GM19238 (cell line): ENCODE results near the gene CTTNBP2NL.
"Not testable (repeated sequence)": the region's sequence is repeated elsewhere in the genome, so short reads cannot be mapped to it uniquely, and the experiment has no call there.

ENCODE experiments used
- DNase-seq: peaks from one replicate; pipeline ENCODE4 v3.0.0; 2011; ENCODE audit warnings: low spot score; ENCODE audit not compliant: insufficient read length

The CTTNBP2NL gene

GRCh38 chr1:112423207-112423606, 27.2 kb downstream of the CTTNBP2NL start:
- DNase-seq = no peak

- not testable (repeated sequence) for DNase-seq
Measured at GRCh38 chr1:112423666-112424065, 27.7 kb downstream of the CTTNBP2NL start.

GRCh38 chr1:112429749-112430148, 33.7 kb downstream of the CTTNBP2NL start:
- DNase-seq = no peak

GRCh38 chr1:112431038-112431437, 35.0 kb downstream of the CTTNBP2NL start:
- DNase-seq = no peak

GRCh38 chr1:112435448-112435847, 39.4 kb downstream of the CTTNBP2NL start:
- DNase-seq = no peak

GRCh38 chr1:112436384-112437156, 40.6 kb downstream of the CTTNBP2NL start:
- no peak for DNase-seq

- DNase-seq = not testable (repeated sequence)
Measured at GRCh38 chr1:112438156-112438555, 42.1 kb downstream of the CTTNBP2NL start.

GRCh38 chr1:112439592-112439991, 43.6 kb downstream of the CTTNBP2NL start:
- DNase-seq = no peak

- no peak for DNase-seq
Measured at GRCh38 chr1:112440574-112440973, 44.6 kb downstream of the CTTNBP2NL start.

GRCh38 chr1:112444269-112444668, 48.3 kb downstream of the CTTNBP2NL start:
- no peak for DNase-seq

GRCh38 chr1:112445596-112445995, 49.6 kb downstream of the CTTNBP2NL start:
- no peak for DNase-seq

- DNase-seq = no peak
Measured at GRCh38 chr1:112446411-112446810, 50.4 kb downstream of the CTTNBP2NL start.

GRCh38 chr1:112448904-112449629, 53.1 kb downstream of the CTTNBP2NL start:
- no peak for DNase-seq

GRCh38 chr1:112449630-112449983, 53.6 kb downstream of the CTTNBP2NL start:
- DNase-seq = no peak

- DNase-seq = no peak
Measured at GRCh38 chr1:112450773-112451172, 54.8 kb downstream of the CTTNBP2NL start.

- DNase-seq = not testable (repeated sequence)
Measured at GRCh38 chr1:112451301-112451700, 55.3 kb downstream of the CTTNBP2NL start.

GRCh38 chr1:112453876-112454275, 57.9 kb downstream of the CTTNBP2NL start:
- no peak for DNase-seq

- no peak for DNase-seq
Measured at GRCh38 chr1:112454316-112454715, 58.3 kb downstream of the CTTNBP2NL start.

- DNase-seq = no peak
Measured at GRCh38 chr1:112457241-112457640, 61.2 kb downstream of the CTTNBP2NL start.

GRCh38 chr1:112457955-112458354, 61.9 kb downstream of the CTTNBP2NL start:
- DNase-seq = no peak

GRCh38 chr1:112458756-112459155, 62.7 kb downstream of the CTTNBP2NL start:
- DNase-seq = no peak

- DNase-seq = no peak
Measured at GRCh38 chr1:112460615-112461014, 64.6 kb downstream of the CTTNBP2NL start.
